Putamen (tissue), 1 donor: ENCODE results near the gene ANKMY1.

ENCODE experiments used
- DNase-seq: peaks from one replicate; pipeline ENCODE4 v3.0.0-alpha.2; 2016; ENCODE audit warnings: low spot score

The ANKMY1 gene

DNA sequence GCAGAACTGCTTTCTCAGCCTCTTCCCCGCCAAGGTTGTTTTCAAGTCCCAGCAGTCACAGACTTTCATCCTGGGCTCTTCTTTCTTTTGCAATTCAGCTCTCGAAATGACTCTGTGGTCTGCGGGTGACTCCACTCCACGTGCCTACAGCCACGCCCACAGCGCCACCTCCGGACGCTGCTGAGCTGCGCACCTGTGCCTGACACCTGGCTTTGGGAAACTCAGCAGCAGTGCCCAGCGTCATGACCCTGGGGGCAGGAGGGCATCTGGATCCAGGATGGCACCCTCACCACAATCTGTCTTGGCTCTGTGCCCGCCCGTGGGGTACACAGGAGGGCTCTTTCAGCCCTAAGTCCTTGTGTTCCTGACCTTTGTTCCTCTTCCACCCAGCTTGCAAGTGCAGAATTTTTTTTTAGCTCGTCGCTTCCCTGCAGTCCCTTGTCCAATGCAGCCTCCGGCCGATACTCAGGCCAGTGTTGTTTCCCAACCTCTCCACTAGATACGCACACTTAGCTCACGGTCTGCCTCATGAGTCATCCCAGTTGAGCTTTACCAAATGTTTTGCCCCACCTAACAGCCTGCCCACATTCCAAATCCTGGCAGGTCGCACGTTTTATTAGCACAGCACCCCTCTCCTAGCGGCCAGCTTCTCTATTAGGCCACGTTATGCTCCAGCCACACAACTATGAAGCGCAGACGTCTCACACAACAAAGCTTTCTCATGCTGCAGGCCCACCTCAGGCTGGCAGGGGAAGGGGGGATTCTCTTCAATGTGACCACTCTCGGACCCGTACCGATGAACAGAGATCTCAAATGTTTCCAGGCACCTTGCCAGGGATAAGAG lies 22.2 kb upstream of the ANKMY1 start:
- no peak for DNase-seq

DNA sequence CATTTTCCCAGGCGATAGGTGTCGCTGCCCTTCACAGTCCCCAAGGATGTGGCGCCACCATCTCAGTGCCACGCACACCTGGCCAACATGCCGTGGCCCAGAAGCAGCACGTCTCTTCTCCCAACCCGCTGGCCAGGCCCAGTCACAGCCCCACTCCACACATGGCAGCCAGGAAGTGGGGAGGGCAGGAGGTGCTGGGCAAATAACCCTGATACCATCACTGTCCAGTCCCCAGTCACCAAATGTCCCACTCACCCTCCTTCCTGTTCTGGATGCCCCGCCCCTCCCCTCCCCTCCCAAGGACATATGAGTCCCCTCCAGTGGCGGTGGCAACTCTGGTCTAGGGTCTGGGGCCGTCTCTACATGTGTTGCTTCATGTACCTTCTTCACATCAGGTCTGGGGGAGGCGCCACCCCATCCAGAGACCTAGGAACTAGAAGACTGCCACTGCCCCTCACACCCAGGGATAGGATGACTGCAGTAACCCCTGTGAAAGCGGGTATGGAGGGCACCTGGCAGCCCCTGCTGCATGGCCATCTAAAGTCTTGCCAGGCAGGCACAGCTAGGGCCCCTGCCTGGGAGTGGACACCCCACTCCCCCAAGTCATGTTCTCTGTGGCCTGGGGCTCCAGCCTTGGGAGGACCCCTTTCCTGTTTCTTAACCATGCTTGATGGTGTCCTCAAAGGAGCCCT lies 21.4 kb upstream of the ANKMY1 start:
- DNase-seq, result no peak

DNA sequence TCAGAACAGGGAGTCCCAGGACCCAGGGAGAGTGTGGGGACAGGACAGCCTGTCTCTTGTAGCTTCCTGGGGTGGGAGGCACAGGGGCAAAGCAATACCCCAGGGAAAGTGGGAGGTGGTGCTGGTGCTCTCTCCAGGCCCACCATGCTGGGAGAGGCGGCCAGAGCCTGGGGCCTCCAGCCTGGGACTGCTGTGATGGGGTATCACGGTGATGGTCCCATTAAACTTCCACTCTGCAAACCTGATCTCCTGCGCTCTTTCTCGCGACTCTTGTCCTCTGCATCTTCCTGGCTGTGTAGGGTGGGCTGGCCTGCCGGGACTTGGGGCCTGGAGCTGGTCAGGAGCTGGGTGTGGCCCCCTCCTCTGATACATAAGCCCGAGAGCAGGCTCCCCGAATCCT lies 20.7 kb upstream of the ANKMY1 start:
- no peak for DNase-seq

DNA sequence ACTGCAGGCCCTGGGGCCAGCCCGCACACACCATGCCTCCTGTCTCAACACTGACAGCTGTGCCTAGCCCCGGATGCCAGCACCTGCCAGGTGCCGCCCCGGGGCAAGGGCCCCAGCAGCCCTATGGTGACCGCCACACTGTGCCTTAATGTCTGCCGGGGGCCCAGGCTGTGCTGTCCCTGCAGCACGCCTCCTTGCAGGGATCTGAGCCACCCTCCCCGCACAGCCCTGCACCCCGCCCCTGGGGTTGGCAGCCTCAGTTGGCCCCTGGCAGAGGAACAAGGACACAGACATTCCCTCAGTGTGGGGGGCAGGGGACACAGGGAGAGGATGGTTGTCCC lies 20.3 kb upstream of the ANKMY1 start:
- DNase-seq, result no peak

GRCh38 chr2:240577281-240578109 lies 19.7 kb upstream of the ANKMY1 start:
- no peak for DNase-seq

DNA sequence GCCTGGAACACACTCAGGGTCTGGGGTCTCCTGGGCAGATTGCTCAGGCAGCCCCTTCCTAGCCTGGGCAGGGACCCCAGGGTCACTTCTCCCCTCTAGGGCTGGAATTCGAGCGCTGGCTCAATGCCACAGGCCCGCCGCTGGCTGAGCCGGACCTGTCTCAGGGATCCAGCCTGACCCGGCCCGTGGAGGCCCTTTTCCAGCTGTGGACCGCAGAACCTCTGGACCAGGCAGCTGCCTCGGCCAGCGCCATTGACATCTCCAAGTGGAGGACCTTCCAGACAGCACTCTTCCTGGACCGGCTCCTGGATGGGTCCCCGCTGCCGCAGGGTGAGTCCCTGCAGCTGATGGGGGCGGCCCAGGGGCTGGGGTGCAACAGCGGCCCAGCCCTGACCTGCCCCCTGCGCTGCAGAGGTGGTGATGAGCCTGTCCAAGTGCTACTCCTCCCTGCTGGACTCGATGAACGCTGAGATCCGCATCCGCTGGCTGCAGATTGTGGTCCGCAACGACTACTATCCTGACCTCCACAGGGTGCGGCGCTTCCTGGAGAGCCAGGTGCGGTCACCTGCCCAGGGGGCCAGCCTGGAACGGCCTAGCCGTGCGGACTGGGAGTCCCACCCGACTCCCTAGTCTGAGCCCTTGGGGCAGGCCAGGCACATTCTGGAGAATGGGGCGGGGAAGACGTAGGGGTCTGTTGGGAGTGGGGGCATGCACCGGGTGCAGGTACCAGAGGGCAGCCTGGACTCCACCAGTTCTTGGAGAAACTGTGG lies 18.8 kb upstream of the ANKMY1 start:
- DNase-seq, result no peak

DNA sequence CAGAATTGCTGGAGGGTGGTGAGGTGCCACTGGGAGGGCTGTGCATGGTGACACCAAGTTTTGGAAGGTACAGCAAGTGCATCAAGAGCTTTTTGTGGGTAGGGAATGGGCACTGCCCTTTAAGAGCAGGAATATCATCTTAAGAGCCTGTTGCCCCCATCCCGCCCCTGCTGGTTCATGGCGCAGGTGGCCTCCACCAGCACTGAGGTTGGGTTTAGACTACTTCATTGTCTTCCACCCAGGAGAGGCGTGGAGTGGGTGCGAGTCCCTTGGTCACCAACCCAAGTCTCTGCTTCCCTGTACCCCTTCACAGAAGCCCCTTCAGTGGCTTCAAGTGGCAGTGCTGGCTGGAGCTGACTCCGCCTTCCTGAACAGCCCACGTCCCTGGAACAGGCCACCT lies 18.2 kb upstream of the ANKMY1 start:
- no peak for DNase-seq

- DNase-seq, result no peak
These were observed 17.5 kb upstream of the ANKMY1 start for GRCh38 chr2:240575101-240575965.

GRCh38 chr2:240574386-240575100 lies 16.8 kb upstream of the ANKMY1 start:
- DNase-seq, result no peak

DNA sequence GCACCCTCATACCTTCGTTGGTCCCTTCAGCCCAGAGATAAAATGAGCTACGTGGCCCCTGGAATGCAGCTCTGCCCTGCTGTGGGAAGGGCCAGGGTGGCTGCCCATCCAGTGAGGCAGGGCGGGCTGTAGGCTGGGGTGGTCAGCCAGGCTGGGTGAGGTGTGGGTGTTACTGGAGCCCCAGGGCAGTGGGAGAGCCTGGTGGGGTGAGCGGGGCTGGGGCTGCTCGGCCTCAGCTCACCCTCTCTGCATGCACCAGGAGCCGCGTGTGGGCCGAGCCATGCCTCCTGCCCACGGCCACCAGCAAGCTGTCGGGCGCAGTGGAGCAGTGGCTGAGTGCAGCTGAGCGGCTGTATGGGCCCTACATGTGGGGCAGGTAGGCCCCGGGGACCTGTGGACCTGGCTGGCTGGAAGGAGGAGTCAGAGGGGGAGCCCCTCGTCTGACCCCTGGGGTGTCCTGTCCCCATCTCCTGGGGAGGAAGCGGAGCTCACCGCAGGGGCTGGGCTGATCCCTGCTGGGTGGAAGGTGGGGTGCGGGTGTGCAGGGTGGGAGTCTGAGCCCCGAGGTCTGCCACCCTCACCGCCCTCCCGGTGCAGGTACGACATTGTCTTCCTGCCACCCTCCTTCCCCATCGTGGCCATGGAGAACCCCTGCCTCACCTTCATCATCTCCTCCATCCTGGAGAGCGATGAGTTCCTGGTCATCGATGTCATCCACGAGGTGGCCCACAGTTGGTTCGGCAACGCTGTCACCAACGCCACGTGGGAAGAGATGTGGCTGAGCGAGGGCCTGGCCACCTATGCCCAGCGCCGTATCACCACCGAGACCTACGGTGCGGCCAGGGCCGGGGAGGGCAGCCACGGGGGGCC lies 16.0 kb upstream of the ANKMY1 start:
- no peak for DNase-seq

- DNase-seq, result no peak
These were observed 15.3 kb upstream of the ANKMY1 start for GRCh38 chr2:240573071-240573515.

DNA sequence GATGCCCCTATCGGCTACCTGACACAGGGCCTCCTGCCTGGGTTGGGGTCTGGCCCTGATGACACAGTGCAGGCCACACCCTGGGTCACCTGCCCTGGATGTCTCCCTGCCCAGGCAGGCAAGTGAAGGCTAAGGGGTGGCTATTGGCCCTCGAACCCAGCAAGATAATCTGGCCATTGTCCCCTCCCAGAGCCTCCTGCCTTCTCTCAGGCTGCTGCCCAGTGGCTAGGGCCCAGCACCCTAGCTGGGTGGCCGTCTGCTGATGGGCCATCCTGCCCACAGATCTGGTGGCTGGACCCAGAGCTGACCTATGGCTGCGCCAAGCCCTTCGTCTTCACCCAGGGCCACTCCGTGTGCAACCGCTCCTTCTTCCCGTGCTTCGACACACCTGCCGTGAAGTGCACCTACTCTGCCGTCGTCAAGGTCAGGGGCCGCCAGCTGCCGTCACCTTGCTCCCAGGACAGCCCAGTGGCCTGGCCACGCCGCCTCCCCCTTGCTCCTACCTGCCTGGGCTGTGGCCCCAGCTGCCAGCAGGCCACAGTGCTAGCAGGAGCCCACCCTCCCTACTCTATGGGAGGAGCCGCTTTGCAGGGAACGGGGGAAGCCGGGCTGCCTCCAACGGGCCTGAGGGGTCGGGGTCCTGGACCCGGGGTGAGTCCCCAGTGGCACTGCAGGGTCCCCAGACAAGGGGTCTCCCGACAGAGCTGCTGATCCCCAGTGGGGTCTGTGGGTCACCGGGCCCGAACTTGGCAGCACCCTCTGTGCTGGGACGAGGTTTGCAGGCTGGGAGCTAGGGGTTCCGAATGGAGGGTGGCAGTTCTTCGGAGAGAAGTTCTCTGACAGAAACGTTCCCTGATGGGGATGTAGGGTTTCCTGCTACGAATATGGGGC lies 14.6 kb upstream of the ANKMY1 start:
- no peak for DNase-seq

DNA sequence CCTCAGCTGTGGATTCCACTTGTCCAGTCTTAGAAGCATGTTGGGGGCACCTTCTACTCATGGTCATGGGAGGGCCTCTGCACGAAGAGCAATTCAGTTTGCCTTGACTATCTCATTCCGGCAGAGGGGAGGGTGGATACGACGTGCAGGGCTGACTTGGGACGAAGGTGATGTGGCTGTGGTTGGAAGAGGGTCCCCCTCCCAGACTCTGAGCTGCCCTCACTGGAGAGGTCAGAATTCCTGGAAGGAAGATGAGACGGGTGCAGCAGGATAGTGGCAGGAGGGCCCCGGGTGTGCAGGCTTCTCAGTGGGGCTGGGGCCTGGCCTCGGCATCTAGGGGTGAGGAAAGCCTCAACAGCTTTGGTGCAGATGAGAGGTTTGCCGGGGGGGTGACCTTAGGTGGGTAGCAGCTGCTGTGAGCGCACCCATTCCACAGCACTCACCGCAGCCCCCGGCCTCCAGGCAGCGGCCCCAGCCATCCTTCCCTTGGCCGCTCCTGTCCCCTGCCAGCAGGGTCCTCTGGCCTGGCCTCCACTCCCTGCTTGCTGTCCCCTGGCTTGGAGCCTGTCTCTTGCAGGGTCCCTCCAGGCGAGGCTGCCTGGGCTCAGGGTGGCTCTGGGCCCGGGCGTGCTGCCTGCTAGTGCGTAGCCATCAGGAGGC lies 13.7 kb upstream of the ANKMY1 start:
- no peak for DNase-seq

DNA sequence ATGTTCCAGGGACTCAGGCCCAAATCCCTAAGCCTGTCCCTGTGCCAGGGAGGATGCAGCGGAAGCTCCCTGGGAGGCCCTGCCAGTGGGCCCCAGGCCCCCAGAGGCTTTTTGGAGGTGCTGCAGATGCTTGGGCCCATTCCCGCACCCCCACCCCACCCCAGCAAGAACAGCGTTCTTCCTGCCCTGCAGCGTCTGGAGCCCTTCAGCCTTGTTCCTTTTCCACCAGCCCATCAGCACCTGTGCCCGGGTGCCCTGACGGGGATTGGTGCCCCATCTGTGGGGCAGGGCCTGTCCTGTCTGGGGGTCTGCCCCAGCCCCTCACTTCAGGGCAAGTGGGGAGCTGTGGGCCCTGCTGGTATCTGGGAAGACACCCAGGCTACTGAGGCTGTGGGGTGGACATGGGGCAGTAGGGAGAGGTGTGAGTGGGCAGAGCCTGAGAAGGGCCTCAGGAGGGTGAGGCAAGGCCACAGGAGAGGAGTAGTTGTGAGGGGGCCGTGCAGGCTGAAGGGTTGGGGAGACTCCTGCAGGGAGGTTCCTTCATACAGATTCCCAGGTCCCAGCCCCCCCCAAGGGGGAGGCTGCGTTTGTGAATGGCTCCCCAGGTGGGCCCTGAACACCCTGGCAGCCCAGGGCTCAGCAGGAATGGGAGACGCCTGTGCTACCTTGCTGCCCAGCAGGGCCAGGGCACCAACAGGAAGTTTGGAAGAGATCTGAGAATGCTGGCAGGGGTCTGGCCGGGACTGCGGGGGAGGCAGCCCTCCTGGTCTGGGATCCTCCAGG lies 12.9 kb upstream of the ANKMY1 start:
- no peak for DNase-seq

GRCh38 chr2:240569998-240570530 lies 12.3 kb upstream of the ANKMY1 start:
- no peak for DNase-seq

DNA sequence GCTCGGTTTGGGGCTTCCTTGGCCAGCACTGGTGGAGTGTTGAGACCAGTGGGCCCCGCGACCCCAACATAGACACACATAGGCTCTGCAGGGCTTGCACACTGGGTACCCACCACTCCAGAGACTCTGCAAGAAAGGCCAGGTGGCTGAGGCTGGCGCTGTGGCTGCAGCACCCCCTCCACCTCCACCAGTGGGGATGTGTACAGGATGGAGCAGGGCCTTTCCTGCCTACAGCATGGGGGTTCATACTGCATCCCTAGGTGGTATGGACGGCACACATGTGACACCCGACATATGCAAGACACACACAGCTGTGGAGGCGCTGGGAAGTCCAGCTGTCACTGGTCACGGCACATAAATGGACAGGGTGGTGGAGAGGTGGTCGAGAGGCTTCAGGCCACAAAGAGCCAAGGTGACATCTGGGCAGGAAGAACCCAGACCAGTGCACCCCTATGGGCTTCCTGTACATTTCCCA lies 11.8 kb upstream of the ANKMY1 start:
- no peak for DNase-seq
